DOHH2 (cell line): Measurements from ENCODE around the gene SMAD3.
"Not testable (repeated sequence)": the region's sequence is repeated elsewhere in the genome, so short reads cannot be mapped to it uniquely, and the experiment has no call there.

Experiments used
- H3F3A ChIP-seq: fragments of 200-600 bp; sonication (generic), shearing (Covaris generic); 2 replicates; pipeline ENCODE4 v1.6.0; 2016; ENCODE audit warnings: antibody characterized with exemption, mild to moderate bottlenecking; ENCODE audit not compliant: control insufficient read depth, insufficient read depth
- H3K27ac ChIP-seq: fragments of 200-600 bp; sonication (generic); 2 replicates; pipeline ENCODE4 v1.5.1; 2014; ENCODE audit warnings: low read depth, mild to moderate bottlenecking, low read length, moderate library complexity
- H3K27me3 ChIP-seq: fragments of 200-600 bp; sonication (generic); 2 replicates; pipeline ENCODE4 v1.6.1; 2014; ENCODE audit warnings: mild to moderate bottlenecking, low read length, mixed read lengths; ENCODE audit not compliant: control insufficient read depth
- H3K36me3 ChIP-seq: fragments of 200-600 bp; sonication (generic); 2 replicates; pipeline ENCODE4 v1.6.1; 2014; ENCODE audit warnings: mild to moderate bottlenecking, low read length, moderate library complexity, mixed read lengths; ENCODE audit not compliant: control insufficient read depth
- H3K4me1 ChIP-seq: fragments of 200-600 bp; sonication (generic); 2 replicates; pipeline ENCODE4 v1.6.1; 2014; ENCODE audit warnings: mild to moderate bottlenecking, low read length, mixed read lengths; ENCODE audit not compliant: control insufficient read depth
- H3K4me2 ChIP-seq: fragments of 200-600 bp; sonication (generic); 2 replicates; pipeline ENCODE4 v1.6.0; 2014; ENCODE audit warnings: mild to moderate bottlenecking, low read length, moderate library complexity
- H3K4me3 ChIP-seq: fragments of 200-600 bp; sonication (generic); 2 replicates; pipeline ENCODE4 v1.5.1; 2014; ENCODE audit warnings: mild to moderate bottlenecking, low read length, mixed read lengths
- H3K79me2 ChIP-seq: fragments of 200-600 bp; sonication (generic); 2 replicates; pipeline ENCODE4 v1.6.1; 2014; ENCODE audit warnings: mild to moderate bottlenecking, low read length, mixed read lengths; ENCODE audit not compliant: control insufficient read depth
- H3K9me2 ChIP-seq: fragments of 200-600 bp; sonication (generic); replicated peaks from 2 replicates; pipeline ENCODE4 v1.6.1; 2014; ENCODE audit warnings: mild to moderate bottlenecking, low read length, mixed read lengths; ENCODE audit not compliant: control insufficient read depth
- H3K9me3 ChIP-seq: fragments of 200-600 bp; sonication (generic); 2 replicates; pipeline ENCODE4 v1.6.1; 2014; ENCODE audit warnings: antibody characterized with exemption, low read length, mixed read lengths; ENCODE audit not compliant: control insufficient read depth, insufficient read depth
- H4K20me1 ChIP-seq: fragments of 200-600 bp; sonication (generic); 2 replicates; pipeline ENCODE4 v1.6.0; 2014; ENCODE audit warnings: low read depth, mild to moderate bottlenecking, antibody characterized with exemption, low read length, moderate library complexity; ENCODE audit not compliant: control insufficient read depth, insufficient read depth
- CTCF ChIP-seq: fragments of 200-600 bp; sonication (generic); IDR thresholded peaks from one replicate; pipeline ENCODE4 v1.5.1; 2014; ENCODE audit warnings: antibody characterized with exemption, mild to moderate bottlenecking, low read depth, low read length; ENCODE audit not compliant: poor library complexity, severe bottlenecking
- EZH2phosphoT487 ChIP-seq: fragments of 200-600 bp; sonication (generic); IDR thresholded peaks from 2 replicates; pipeline ENCODE4 v1.6.1; 2017; ENCODE audit warnings: borderline replicate concordance, mild to moderate bottlenecking, antibody characterized with exemption, low read length, moderate library complexity, mixed read lengths

The SMAD3 gene

GRCh38 chr15:67026610-67026967 is 38.8 kb upstream of the SMAD3 start:
- Histone ChIP-seq H3K9me3 (no peaks in the 10 kb centered on the region), H3F3A (no peaks in the 10 kb centered on the region), H3K27me3 (0 out of 2 replicates have a peak, but pooled peaks cover 2% of the 10 kb centered on the region), H3K4me1 (peaks cover 10% of the 10 kb centered on the region), H3K79me2 (no peaks in the 10 kb centered on the region), H3K9me2 (no peaks in the 10 kb centered on the region), H3K4me3 (no peak overlapping the region), H3K27ac (no peak overlapping the region), H4K20me1 (no peaks in the 10 kb centered on the region), H3K36me3 (no peaks in the 10 kb centered on the region), H3K4me2 (no peak overlapping the region)
- TF ChIP-seq CTCF (no peak), EZH2phosphoT487 (no peak)

GRCh38 chr15:67028440-67028839 is 37.0 kb upstream of the SMAD3 start:
- H3K4me3 ChIP-seq, H3K4me2 ChIP-seq, H3F3A ChIP-seq, H3K9me2 ChIP-seq, H3K27me3 ChIP-seq, H4K20me1 ChIP-seq, H3K4me1 ChIP-seq, H3K36me3 ChIP-seq, H3K79me2 ChIP-seq, H3K27ac ChIP-seq, H3K9me3 ChIP-seq: not testable (repeated sequence)

GRCh38 chr15:67030036-67030762 is 35.2 kb upstream of the SMAD3 start:
- TF ChIP-seq EZH2phosphoT487 (no peak), CTCF (no peak)
- Histone ChIP-seq H3F3A (no peaks in the 10 kb centered on the region), H3K4me1 (peaks cover 10% of the 10 kb centered on the region), H3K27ac (no peak overlapping the region), H3K4me3 (no peak overlapping the region), H4K20me1 (no peaks in the 10 kb centered on the region), H3K79me2 (no peaks in the 10 kb centered on the region), H3K27me3 (peaks cover 23% of the 10 kb centered on the region), H3K9me3 (no peaks in the 10 kb centered on the region), H3K4me2 (no peak overlapping the region), H3K9me2 (no peaks in the 10 kb centered on the region), H3K36me3 (no peaks in the 10 kb centered on the region)

GRCh38 chr15:67031331-67031730 is 34.1 kb upstream of the SMAD3 start:
- Histone ChIP-seq H3K4me3 (no peak overlapping the region), H3K4me2 (no peak overlapping the region), H3K27me3 (peaks cover 23% of the 10 kb centered on the region), H3F3A (no peaks in the 10 kb centered on the region), H3K4me1 (no peaks in the 10 kb centered on the region), H4K20me1 (no peaks in the 10 kb centered on the region), H3K9me3 (no peaks in the 10 kb centered on the region), H3K36me3 (no peaks in the 10 kb centered on the region), H3K27ac (no peak overlapping the region), H3K79me2 (no peaks in the 10 kb centered on the region), H3K9me2 (no peaks in the 10 kb centered on the region)
- no peak for TF ChIP-seq EZH2phosphoT487
- no peak for TF ChIP-seq CTCF
